Measurements from ENCODE around the gene CFL2. TPM values are rescaled to one million over a fixed set of nuclear protein-coding genes. Genes with fewer than 3 reads are reported as not detected.

Gene CFL2
- total RNA-seq, 1 donor from 2014 or later: 99.0 TPM

DNA sequence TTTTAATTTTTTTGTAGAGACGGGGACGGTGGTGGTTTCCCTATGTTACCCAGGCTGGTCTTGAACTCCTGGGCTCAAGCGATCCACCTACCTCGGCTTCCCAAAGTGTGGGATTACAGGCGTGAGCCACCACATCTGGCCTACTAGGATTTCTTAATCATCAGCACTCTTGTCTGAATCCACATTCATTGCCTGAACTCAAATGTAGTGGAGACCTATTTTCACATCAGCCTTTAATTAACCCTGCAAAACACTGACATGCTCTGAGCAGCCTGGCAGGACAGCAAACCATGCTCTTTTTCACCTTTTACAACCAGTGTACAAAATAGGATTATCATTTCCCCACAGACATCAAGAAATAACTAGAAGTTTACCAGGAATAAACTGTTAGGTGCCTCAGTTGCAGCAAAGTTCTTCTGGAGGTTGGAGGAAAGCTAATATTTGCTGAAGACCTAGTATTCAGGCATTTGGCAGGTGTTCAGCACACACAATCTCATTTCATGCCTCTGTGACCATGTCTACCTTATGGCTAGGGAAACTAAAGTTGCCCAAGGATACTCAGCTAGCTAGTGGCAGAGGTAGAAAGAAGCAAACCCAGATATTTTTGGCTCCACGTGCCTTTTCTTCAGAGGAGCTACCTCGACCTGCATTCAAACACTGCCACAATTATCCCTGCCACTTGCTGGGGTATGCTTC, 37.7 kb downstream of the CFL2 start:
- DNase-seq: no peak

DNA sequence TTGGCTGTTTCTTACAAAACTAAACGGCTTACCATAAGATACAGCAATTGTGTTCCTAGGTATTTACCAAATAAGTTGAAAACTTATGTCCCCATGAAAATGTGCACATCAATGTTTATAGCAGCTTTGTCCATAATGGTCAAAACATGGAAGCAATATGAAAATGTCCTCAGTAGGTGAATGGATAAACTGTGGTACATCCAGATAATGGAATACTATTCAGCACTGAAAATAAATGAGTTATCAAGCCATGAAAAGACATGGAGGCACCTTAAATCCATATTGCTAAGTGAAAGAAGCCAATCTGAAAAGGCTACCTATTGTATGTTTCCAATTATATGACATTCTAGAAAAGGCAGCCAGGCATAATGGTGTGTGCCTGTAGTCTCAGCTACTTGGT, 40.7 kb downstream of the CFL2 start:
- DNase-seq: no peak

DNA sequence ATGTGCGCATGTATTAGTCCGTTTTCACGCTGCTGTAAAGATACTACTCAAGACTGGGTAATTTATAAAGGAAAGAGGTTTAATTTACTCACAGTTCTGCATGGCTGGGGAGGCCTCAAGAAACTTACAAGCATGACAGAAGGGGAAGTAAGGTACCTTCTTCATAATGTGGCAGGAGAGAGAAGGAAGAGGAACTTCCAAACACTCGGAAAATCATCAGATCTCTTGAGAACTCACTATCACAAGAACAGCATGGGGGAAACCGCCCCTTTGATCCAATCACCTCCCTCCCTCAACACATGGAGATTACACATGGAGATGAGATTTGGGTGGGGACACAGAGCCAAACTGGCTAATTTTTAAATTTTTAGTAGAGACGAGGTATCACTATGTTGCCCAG, 42.7 kb downstream of the CFL2 start:
- DNase-seq: no peak

DNA sequence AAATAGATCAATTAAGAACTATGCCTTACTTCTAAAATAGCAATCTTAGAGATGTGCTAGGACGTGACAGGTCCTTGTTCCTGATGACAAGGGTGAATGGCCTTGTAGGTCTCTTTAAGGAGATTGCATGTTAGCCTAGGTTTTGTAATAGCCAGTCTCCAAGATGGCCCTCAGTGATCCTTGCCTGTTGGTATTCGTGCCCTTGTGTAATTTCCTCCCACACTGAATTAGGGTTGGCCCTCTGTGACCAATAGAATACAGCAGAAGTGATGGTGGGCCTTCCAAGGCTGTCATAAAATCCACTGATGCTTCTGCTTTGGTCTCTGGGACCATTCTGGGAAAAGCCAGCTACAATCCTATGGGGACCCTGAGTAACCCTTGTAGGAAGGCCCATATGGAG, 46.3 kb downstream of the CFL2 start:
- no peak for DNase-seq

DNA sequence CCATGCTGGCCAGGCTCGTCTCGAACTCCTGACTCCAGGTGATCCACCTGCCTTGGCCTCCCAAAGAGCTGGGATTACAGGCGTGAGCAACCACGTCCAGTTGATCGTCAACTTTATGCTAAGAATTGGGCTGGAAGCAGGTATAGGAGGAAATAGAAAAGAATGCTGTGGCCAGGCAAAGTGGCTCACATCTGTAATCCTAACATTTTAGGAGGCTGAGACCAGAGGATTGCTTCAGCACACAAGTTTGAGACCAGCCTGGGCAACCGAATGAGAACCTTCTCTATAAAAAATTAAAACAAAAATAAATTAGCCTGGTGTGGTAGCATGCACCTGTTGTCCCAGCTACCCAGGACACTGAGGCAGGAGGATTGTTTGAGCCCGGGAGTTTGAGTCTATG, 47.4 kb downstream of the CFL2 start:
- DNase-seq: no peak

DNA sequence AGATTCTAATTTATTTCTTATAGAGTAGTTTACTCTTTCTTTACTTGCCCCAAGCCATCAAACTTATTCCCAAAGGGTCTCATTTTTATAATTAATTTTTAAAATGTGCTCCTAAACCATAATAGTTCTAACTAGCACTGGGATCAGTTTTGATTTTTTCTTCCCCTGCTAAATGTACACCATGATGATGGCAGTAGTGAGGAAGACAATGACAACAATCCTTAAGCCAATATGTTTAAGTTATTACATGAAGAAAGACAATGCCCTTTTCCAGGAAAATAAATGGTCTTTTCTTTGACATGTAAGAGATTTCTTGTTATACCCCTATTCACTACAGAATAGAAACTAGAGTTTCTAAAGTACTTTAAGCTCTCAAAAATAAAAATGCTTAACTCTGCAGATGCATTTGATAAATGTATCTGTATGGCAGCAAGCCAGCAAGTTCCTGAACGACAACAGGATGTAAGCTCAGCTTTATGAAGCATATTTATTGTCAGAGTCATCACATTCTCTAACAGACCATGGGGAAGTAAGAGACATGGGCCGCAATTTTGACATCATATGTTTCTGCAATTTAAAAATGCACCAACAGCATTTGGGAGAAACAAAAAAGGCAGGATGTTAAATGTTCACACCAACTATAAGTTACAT, 48.5 kb downstream of the CFL2 start:
- peak; percentile 76 for DNase-seq

DNA sequence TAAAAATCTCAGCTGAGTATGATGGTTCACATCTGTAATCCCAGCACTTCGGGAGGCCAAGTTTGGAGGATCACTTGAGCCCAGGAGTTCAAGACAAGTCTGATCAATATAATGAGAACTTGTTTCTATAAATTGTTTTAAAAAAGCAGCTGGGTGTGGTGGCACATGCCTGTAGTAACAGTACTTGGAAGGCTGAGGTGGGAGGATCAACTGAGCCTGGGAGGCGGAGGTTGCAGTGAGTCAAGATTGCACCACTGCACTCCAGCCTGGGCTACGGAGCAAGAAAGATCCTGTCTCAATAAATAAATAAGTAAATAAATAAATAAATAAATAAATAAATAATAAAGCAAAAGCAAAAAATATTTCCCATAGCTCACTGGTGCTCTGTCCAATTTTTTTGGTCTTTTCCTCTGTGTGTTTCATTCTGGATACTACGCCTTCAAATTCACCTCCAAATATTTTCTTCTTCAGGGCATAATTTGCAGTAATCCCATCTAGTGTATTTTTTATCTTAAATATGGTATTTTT, 51.8 kb downstream of the CFL2 start:
- DNase-seq: no peak

DNA sequence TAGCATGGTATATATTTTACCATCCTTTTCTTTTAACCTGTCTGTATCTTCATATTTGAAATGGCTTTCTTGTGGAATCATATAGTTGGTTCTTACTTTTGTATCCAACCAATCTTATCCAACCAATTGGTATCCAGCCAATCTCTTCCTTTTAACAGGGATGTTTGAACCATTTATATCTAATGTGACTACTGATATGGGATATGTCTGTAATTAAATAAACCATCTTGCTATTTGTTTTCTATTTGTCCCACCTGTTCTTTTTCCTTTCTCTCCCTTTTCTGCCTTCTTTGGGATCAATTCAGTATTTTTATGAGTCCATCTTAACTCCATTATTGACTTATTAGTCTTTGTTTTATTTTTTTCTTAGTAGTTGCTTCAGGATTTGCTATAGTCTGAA, 53.6 kb downstream of the CFL2 start:
- DNase-seq: no peak

Small RNA genes lying within 50 kb of the gene (small RNA-seq; reads per million reads assigned to genes)
- gene RNU6-1261P (ENCODE audit: low replicate concordance): not detected

Other genes starting within 250 kb of the CFL2 start
- gene EAPP, start 174.9 kb downstream of the CFL2 start, total RNA-seq: 61.6 TPM
- gene SNX6, start 84.4 kb downstream of the CFL2 start, total RNA-seq: 81.2 TPM
- 64.5 TPM for gene BAZ1A, start 160.8 kb upstream of the CFL2 start, total RNA-seq

Measured in skin of body (tissue), 3 donors.